ENCODE results near the gene LDLRAD2.

Gene LDLRAD2

DNA sequence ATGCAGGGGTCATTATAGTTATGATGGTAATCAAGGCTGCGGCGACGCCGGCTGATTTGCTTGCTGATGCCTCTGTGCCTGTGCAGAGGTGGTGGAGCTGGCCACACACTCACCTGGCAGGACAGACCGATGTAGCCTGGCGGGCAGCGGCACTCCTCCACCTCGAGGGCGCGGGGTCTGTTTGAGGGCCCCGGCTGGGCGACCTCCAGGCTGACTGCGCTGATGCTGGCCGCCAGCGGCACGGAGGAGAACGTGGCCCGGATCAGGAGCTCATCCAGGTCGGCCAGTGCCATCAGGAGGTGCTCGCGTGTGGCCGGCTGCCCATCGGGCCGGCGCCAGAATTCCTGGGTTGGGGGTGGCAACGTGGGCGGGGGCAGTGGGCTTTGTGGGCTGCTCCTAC lies 52.7 kb downstream of the LDLRAD2 start:
- no peak for DNase-seq

DNA sequence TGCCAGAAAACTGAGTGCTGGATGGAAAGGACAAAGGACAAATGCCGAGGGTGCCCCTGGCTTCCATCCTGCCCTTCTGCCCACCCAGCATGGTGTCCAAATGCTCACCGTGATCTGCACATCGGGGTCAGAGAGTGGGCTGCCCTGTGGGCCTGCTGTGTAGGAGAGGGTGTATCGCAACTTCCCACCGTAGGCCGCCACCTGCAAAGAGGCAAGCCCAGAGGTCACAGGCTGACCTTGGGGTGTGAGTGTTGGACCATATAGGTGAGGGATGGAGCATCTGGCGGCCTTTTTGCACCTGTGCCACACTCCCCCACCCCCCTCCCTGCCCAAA lies 53.5 kb downstream of the LDLRAD2 start:
- DNase-seq = no peak

DNA sequence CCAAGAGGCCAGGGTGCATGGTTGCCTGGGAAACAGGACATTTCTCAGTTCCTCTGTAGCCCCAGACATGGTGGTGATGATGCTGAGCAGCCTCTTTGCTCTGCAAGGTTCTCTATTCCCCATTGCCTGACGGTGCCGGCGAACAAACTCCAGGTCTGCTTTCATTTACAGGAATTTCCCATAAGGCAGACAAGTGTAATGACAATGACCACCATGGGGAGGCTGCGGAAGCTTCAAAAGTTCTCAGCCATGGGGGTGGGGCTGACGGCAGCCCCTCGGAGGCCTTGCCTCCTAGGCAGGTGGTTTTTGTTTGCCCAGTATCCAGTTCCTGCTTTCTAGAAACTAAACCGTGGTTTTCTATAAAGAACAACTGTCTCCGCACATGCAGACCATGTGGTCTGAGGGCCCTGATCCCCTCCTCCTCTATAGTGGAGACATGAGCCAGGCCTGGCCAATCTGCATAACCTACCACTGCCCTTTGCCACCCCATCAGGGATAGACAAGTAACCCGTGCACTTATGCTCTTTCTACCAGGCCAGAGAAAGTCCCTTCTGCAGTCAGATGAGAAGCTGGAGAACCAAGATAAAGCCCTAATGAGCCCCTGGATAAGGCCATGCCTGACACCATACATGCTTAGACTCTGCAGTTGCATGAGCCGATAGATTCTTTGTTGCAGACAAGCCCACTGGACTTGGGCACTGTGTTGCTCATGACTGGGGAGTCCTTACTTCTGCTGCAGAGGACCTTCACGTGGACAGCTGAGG lies 54.1 kb downstream of the LDLRAD2 start:
- DNase-seq = no peak

DNA sequence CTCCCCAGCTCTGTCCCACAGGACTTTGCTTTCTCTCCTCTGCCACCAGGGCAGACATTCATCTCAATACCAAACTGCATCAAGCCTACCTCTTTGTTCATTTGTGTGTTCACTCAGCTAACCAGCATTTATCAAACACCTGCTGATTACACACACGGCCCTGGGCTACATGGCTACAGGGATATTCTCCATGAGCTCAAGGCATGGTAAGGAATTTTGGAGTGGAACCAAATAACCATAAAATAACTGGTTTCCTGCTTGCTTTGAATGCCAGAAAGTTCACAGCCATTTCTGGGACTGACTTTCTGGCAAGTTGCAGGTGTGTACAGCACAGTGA lies 54.6 kb downstream of the LDLRAD2 start:
- no peak for DNase-seq

DNA sequence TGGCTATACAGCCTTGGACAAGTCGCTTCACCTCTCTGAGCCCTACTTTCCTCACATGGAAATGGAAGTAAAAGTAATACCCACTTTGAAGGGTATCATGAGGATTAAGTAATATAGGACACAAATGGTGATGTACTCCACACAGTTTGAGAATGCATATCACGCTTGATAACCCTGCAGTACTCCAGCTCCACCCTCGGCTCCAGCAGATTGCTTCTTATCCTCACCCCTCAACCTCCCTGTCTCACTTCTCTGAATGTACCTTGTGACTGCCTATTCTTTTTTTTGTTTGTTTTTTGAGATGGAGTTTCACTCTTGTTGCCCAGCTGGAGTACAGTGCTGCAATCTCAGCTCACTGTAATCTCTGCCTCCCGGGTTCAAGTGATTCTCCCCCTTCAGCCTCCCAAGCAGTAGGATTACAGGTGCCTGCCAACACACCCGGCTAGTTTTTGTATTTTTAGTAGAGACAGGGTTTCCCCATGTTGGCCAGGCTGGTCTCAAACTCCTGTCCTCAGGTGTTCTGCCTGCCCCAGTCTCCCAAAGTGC lies 55.5 kb downstream of the LDLRAD2 start:
- DNase-seq = no peak

DNA sequence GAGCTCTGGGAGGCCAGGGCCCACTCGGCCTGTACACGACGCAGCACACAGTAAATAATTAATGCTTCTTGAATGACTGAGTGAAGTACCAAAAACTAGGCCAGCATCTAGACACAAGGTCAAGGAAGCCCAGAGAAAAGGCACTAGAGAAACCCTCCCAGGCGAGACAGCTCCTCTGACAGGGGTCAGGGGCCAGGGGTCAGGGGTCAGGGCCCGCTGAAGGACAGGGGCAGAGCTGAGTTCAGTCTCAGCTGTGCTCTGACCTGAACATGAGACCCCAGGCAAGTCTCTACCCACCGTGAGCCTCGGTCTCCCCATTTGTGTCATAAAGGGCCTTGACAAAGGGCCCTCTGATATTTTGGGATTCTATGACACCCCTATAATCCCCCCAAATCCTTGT lies 56.4 kb downstream of the LDLRAD2 start:
- no peak for DNase-seq

DNA sequence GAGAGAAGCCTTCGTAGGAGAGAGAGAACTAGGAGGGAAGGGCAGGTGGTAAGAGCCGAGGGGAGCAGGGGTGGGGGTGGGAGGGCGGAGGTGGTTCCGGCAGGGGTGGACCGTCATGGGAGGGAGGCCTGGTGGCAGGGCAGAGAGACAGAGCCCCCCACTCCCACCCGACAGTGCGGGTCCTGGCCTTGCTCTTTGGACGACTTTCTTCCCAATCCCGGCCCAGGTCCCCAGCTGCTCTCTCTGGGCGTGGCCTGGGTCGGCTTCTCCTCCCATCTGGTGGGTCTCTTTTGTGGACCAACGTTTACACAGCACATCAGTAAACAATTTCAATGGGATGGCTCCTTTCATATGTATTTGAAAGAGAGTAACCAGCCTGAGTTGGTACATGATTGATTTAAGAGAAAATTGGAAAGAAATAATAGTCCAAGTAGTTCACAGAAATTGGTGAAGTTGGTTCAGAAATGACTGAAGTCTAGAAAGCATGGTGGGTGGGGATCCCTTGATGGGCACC lies 56.9 kb downstream of the LDLRAD2 start:
- no peak for DNase-seq

DNA sequence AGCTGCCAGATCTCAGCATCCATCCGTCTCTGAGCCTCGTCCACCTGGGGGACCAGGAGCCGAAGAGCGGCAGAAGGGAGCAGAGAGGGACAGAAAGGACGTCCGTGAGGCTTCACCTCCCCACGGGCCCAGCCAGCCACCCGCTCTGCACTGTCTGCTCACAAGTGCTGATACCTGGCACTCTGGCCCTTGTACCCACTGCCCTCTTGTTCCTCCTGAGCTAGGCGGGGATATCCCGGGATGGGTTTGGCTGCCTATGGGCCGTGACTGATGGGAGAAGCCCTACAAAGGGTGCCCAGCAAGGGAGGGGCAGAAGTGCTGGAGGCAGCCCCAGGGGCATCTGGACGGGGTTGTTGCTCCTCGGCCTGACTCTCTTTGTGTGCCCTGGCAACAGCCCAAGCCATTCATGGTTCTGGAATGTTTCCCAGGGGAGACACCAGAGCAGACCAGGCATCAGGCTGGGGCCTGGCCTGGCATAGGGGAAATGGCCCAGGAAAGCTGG lies 57.6 kb downstream of the LDLRAD2 start:
- no peak for DNase-seq

DNA sequence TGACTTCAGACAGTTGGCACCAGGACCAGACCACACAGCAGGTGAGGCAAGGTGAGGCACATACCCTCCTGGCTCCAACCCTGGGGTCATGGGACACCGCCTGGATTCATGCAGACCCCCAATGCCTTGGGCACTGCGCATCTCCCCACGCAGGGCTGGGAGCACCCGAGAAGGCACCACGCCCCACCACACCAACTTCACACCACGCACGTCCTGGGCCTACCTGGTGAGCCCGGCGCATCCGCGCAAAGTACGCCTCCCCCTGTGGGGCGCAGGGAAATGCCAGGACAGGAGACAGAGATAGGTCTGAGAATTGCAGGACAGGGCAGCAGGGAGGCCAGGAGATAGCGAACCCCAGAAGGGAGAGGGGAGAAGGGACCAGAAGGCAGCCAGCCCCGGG lies 58.5 kb downstream of the LDLRAD2 start:
- DNase-seq = no peak

DNA sequence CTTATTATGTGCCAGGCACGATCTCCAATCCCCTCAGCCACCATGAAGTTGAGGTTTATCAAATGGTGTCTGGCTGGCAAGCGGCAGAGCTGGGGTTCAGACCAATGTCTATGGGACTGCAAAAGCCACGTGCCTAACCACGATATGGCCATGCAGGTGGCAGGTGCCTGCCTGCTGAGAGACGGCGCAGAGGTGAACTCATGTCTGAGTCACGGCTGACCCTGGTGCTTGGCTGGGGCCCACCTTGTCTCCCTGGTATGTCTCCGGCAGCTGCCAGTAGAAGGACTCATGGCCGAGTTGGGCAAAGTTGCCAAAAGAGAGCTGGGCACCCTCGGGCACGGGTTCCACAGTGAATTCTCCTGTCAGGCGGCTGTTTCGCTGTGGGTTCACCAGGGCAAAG lies 59.9 kb downstream of the LDLRAD2 start:
- DNase-seq = no peak

DNA sequence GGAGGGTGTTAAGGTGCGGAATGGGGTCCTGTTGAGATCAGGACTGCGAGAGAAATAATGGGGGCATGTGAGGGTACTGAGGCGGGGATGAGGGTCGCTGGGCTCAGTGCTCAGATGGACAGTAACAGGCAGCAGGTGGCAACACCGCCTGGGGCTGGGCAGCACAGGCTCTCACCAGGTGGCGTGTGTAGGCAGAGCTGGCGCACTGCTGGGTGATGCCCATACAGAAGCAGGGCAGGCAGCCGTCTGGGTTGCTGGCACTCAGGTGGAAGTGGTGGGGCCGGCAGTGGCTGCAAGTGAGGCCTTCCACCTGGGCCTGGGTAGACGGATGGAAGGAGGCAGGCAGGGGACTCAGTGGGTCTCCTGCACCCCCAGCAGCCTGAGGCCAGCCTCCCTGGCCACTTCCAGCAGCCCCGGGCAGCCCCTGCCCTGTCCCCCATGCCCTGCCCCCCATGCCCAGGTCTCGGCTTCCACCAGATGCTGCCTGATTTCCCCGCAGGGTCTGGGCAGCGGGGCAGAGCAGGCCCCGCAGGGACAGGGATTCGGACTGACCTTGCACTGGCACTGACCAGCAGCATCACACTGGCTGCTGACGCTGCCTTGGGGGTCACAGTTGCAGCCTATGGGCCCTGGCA lies 60.5 kb downstream of the LDLRAD2 start:
- no peak for DNase-seq

DNA sequence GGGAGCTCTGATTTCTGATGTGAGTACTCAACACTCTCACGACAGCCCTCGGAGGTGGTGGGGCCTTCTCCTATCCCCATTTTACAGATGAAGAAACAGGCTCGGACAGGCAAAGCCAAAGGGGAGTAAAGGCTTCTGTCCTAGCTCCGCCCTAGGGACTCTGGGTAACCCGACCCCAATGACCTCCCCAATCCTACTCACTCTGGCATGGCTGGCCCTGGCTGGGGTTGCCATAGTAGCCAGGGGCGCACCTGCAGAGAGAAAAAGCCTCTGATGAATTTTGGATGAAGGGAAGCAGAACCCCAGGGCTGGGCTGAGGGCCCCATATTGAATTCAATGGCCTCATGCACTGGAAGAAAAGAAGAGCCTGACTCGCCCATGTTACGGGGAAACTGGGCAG lies 61.1 kb downstream of the LDLRAD2 start:
- DNase-seq = no peak

DNA sequence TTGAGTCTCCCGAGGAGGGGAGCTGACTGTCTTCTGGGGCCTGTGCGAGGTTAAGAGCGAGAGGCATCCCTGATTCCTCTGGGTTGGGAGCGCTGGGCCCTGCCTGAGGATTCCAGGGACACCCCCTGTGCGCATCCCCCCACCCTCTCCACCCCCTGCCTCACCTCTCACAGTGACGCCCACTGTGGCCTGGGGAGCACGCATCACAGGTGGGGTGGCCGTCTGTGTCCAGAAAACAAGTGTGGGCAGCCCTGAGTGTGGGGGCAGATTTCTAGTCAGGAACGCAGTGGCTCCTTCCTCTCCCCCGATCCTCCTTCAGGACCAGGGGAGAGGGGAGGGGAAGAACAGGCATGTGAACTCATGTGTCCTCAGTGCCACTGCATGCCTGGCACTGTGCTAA lies 61.7 kb downstream of the LDLRAD2 start:
- DNase-seq = no peak

DNA sequence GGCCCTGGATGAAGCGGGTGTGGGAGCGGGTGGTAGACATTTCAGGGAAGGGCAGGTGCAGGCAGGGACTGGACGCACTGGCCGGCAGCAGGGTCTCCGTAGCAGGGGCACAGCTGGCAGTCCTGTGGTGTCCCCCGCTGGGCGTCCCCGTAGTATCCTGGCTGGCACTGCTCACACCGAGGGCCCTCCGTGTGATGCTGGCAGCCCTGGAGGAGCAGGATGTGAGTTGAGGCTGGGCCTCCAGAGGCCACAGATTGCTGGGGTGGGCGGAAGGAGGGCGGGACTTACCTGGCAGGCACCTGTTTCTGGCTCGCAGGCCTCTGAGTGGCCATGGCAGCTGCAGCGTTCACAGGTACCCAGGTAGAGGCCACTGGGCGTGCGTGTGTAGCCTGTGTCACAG lies 62.3 kb downstream of the LDLRAD2 start:
- no peak for DNase-seq

Data from inflammatory macrophage treated with lipopolysaccharide for 4 hours (primary cell).